NCI-H526 (cell line): ENCODE data around the gene EPHB2.

Experiments used
- DNase-seq, 2 experiments: peaks; one replicate each; lab custom pipeline; 2025; lab: John Stamatoyannopoulos, UW

Gene EPHB2

DNA sequence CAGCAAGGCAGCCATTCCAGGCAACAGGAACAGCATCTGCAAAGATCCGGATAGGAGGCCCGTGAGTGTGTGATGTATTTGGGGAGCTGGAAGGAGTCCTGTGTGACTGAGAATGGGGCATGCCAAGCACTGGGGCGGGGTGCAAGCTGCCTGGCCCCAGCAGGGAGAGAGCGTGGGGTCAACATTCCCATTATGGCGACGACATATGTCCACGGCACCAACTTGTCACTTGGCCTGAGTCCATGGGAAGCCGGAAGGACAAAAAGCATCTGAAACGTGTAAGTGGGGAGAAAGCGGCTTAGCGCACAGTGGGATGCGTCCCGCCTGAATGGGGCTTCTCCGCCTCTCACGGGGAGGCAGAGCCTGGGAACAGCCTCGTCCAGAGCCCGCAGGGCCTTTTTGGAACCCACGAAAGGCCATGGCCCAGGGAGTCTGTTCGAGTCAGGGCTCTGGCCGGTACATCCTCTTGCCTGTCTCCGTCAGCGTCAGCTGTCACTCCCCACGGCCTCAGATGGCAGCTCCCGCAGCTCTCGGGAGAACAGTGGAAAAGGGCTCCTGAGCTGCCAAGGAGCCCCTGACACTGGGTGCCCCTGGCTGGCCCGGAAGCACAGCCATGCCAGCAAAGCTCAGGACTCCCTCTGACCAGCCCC is 12.4 kb downstream of the EPHB2 start:
- no peak for DNase-seq

DNA sequence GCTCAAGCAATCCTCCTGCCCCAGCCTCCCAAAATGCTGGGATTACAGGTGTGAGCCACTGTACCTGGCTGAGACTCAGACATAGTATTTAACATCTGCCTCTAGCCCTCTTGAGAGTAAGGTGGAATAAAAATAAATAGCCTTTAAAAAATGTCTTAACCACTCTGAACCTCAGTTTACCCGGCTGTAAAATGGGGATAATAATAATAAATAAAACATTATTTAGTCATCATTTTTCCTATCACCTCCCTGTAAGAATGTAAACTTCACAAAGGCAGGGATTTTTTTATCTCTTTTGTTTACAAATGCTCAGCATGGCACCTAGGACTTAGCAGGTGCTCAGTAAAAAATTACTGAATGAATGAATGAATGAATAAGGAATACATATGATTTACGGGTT is 17.2 kb downstream of the EPHB2 start:
- DNase-seq = no peak

DNA sequence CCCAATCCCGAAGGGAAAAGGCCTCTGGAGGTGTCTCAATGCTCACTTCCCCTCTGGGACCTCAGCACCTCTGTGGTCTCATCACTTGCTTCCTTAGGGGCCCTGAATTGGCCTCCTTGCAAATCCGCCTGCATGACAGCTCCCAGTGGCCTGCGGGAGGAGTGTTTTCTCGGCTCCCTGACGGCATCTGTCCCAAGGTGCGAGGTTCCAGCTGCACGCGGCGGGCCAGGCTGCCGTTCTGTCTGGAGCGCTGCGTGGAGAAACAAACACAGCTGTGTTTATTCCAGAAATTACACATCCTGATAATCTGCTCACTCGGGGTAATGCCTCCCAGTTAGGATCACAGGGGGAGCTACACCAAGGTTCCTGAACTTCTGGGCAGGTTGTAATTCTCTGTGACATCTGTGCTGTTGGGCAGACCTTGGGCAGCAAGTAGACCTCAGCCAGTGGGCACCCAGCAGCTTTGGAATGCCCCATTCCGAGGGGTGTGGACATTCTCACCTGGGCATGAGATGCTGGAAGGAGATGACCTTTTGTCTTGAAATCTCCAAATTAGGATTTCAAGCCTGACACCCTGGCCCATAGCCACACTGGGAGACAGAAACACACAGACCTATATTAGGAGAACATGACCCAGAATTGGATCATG is 18.2 kb downstream of the EPHB2 start:
- DNase-seq = peak in 1 of 2 experiments; percentile 11

DNA sequence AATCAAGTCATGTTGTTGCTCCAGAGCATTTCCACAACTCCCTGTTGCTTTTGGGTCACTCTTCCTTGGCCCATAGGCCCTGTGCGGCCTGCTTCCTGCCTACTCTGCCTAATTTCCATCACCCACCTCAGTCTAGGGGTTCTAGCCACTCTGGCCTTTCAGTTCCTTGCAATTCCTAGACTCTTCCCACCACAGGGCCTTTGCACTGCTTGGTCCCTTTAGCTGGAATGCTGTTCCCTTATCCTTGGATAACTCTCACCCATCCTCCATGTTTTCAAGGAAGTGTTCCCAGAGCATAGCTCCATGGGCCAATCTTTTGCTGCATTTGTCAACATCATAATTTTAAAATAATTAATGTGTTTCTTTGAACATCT is 18.7 kb downstream of the EPHB2 start:
- DNase-seq = no peak

DNA sequence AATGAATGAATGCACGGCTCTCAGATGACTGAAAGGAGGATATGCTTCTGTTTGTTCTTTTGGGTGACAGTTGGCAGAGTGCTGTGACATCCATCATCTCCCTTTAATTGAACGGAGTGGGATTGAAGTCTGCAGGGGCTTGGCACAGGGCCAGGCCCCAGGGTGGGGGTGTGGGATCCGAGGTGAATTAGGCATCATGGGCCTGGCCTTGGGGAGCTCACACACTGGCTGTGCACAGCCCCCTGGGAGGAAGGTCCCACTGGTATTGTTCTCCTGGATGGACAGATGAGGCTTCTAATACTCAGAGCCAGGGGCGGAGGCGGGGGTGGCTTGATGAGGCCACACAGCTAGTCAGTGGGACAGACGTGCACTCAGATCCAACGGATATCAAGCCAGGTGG is 19.3 kb downstream of the EPHB2 start:
- no peak for DNase-seq

DNA sequence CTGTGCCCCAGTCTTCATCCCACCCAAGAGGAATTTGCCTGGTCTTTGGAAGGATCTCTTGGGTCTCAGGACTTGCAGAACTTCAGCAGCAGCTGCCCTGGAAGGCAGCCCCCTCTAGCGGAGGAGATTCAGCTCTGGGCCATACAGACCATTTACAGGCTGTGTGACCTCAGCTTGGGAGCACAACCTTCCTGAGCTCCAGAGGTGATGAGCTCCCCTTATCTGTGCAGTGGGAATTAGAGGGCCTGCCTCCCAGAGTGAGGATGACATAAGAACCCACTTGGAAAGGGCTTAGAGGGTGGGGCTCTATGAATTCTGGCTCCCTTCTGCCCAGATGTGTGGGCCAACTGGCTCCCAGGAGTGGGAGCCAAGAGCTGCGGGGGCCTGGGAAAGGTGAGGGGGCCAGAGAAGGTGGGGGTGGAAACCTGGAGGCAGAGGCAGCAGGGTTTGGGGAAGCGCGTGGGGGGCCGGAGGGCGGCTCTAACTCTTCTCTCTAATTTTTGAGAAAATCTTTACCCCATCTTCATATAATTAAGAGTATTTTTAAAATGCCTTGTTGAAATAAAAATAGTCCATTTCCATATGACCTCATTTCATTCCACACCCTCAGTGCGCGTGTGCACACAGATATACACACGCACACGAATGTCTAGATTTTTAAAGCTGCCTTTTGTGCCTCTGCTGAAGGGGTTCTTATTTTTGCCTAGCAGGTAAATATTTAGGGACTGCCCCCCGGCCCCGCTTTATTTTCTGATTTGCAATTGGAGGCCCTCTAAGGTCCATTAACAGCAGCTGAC is 21.5 kb downstream of the EPHB2 start:
- peak in 1 of 2 experiments; percentile 14 for DNase-seq

DNA sequence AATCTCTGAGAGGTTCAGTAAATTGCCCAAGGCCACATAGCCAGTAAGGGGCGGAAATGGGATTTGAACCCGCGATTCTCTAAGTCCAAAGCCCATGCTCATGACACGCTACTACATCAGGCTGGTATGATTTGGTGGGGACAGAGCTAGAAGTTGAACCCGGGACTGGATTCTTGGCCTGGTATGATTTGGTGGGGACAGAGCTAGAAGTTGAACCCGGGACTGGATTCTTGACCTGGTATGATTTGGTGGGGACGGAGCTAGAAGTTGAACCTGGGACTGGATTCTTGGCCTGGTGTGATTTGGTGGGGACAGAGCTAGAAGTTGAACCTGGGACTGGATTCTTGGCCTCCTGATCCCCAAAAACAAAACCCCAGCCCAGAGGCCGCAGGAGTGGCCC is 23.0 kb downstream of the EPHB2 start:
- no peak for DNase-seq

DNA sequence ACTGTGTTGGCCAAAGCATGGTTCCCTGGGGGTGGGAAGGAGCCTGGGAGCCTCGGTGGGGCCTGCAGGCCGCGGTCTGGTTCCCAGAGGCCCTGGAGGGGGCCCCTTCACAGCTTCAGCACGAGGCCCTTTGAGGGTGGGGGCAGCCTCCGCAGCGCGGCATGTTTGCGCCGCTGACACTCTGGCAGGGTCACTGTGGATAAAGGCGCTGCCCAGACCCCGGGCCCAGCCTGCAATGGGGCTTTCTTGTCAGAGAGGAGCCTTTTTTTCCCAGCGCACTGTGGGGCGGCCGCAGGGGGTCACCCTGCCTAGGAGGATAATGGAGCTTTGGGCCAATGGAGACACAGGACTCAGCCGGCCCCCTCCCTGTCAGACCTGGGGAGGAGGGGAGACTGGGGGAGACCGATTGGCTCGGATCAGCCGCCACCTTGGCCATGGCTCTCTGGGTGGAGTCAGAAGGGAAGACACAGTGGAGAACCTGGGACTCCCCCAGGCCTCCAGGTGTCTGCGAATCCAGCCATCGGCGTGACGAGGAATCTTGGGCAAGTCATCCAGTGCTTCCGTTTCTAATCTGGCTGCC is 26.0 kb downstream of the EPHB2 start:
- DNase-seq = no peak

DNA sequence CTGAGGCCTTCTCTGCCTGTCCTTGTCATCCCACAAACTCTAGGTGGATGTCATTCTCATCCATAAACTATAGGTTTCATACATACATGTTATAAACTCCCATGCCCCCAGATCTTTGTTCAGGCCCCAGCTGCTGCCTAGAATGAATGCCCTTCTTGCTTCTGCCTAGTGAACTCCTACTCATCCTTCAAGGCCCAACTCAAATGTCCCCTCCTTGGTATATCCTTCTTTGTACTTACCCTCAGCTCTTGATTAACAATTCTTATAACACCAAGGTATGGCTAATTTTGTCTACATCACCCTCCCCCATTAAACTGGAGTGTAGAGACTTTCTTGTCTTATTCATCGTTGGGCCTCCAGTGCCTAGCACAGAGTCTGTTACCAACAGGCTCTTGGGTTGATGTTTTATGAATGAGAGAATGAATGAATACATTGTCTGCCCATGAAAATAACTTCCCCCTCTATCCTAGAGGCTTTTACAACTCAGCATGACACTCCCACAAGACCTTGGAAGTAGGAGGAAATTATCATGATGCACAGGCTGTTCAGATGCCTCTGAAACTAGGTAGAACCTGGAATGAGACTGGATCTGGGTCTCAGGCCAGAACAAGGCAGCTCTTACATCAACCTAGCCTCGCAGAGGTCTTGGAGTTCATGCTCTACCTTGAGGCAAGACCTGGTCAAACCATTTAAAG is 26.9 kb downstream of the EPHB2 start:
- no peak for DNase-seq

DNA sequence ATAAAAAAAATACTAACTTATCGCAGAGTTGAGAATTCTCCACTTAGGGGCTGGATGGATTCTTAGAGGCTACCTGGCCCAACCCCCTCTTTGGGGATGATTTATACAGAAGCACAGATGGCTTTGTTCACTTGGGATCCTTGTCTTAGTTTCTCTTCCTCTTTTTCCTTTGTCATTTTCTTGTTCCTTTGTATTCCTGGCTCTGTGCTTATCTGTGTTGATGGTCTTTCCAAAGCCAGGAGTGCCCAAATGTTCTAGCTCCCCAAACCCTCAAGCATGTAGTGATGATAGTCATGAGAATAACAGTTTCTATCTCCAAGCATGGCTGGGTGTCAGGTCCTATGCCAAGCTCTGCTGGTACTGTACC is 27.4 kb downstream of the EPHB2 start:
- DNase-seq = no peak

DNA sequence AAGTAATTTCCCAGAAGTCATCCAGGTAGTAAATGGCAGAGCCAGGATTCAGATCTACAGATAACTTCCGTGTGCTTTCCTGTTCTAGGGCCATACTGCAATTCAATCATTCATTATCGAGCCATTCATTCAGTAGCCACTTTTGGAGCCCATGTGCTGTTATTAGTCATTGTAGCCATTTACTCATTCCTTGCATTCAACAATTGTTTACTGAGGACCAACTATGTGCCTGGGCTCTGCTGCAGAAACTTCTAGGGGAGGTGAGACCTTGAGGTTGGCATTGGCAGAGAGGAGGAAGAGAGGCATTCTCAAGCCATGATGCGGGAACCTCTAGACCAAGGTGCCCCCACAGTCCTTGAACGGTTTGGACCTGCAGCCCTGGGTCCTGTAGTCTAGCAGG is 27.9 kb downstream of the EPHB2 start:
- DNase-seq = no peak

DNA sequence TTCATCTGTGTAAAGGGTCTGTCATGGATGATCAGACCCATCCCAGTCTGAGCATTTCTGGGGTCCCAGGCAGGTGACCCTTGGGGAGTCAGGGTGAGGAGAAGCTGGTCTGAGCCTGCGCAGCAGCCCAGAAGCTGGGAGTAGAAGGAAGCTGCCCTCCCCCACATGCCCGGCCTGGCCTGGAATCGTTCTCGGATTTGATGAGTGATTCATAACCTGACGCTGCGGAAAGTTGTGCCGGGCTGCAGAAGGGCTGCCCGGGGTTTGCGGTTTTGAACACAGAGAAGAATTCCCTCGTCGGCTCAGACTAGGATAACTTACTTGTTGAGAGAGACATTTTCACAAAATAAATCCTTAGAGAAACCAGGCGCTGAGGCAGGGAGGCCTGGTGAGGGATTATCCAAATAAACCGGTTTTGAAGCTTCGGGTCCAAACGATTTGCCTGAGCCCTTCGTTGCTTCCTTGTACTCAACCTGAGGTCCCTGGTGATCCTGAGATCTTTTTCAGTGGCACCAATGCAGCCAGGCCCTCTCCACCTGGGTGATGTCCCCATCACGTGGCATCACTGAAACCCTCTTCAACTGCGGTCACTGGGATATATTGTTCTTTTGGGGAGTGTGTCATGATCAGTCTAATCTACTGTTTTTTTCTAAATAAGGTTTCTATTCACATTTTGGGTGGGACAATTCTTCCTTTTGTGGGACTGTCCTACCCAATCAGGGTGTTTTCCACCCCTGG is 29.2 kb downstream of the EPHB2 start:
- no peak for DNase-seq

DNA sequence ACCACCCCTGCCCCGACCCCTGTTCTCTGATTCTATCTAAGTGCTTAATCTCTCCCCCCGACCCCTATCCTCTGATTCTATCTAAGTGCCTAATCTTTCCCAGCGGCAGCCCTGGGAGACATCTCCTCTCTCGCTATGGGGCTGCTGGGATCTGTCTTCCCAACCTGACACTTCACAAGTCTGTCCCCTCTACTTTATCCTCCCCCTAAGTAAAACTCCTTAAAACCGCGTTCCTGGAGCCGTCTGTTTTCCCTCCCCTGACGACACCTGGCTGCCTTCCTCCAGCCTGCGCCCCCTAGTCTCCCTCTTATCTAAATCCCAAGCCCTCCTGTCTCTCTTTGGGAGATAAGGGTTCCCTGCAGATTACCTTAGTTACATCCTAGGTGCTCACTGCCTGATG is 30.5 kb downstream of the EPHB2 start:
- DNase-seq = no peak

DNA sequence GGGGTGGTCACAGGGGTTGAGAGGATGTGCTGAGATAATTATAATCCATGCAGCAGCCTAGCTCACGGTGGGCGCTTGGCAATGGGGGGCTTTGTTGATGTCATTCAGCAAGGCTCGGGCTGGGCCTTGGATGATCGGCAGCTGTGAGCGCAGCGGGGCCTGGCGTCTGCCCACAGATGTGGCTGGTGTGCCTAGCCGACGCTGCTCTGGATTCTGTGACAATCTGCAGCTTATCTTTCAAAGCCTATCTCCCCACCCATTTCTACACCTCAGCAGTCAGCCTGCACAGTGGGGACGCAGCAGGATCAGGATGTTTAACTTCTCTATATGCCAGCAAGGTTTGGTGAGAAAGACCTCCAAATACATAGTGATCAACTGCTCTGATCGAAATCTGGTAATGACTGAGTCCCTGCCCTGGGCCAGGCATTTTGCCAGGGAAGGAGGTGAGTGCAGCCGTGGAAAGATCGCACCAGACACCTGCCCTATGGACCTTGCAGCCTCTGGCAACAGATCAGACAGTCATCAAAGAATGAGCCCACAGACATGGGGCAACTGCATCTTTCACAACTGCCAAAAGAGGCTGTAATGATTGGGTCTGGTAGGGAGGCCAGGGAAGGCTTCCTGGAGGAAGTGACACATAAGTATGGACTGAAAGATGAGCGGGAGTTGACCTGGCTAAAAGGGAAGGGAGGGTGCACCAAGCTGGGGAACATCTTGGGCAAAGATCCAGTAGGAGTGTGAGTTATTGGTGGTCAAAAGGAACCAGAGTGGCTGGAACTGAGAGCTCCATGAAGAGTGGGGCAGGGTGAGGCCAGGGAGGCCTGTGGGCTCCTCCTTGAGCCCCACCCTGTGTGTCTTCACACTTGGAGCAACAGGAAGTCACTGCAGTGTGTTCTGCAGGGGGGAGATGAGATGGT is 35.3 kb downstream of the EPHB2 start:
- no peak for DNase-seq

DNA sequence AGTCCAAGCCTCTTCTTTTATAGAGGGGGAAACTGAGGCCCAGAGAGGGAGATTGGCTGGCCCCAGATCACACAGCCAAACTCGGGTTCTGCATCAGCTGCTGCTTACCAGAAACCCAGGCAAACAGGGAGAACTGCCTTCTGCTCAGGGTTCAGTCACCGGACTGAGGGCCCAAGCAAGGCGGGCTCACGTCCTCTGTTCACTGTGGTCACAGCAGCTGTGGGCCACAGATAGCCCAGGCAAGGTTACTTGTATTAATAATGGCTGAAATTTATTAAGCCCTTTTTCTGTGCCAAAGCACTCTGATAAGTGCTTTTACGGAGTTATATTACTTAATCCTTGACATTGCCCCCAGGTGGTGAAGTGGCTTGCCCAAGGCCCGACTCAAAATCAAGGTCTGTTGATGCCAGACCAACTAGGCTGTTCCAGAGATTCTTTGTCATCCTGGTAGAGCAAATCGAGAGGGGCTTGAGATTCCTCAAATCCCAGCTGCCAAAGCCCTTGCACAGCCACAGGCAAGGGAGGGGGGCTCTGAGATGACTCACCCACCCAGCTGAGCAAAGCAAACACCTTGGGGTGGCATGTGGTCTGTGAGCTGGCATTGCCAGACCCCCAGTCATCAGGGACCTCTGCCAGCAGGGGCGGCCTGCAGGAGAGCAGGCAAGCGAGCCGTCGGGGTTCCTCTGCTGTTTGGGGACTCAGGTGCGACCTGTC is 36.5 kb downstream of the EPHB2 start:
- DNase-seq = no peak

DNA sequence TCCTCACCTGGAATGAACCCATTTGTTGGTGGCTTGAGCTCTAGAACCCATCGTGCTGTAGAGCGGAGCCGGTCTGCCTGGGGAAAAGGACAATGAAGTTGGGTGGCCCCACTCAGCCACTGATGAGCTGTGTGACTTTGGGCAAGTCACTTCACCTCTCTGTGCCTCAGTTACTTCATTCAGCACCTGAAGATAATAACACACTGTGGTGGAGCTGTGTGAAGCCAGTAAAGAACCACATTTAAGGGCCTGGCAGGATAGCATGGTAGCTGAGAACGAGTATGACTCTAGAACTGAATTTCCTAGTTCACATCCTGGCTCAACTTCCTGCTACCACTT is 37.1 kb downstream of the EPHB2 start:
- DNase-seq = no peak

DNA sequence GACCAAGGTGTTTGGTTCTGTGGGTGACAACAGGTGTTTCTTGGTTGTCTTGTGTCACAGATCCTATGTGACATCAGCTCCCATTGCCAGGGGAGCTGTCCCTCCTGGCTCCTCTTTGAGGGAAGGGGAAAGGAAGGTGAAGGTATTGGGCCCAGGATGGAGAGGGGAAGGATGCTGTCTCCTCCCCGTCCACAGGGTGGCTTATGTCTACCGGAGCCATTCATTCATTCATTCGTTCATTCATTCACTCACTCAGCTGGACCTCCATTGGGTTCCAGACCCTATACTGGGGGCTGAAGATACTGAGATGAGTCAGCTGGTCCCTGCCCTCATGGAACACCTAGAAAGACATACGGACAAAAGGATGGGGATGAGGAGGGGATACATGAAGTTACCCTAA is 38.9 kb downstream of the EPHB2 start:
- DNase-seq = no peak

DNA sequence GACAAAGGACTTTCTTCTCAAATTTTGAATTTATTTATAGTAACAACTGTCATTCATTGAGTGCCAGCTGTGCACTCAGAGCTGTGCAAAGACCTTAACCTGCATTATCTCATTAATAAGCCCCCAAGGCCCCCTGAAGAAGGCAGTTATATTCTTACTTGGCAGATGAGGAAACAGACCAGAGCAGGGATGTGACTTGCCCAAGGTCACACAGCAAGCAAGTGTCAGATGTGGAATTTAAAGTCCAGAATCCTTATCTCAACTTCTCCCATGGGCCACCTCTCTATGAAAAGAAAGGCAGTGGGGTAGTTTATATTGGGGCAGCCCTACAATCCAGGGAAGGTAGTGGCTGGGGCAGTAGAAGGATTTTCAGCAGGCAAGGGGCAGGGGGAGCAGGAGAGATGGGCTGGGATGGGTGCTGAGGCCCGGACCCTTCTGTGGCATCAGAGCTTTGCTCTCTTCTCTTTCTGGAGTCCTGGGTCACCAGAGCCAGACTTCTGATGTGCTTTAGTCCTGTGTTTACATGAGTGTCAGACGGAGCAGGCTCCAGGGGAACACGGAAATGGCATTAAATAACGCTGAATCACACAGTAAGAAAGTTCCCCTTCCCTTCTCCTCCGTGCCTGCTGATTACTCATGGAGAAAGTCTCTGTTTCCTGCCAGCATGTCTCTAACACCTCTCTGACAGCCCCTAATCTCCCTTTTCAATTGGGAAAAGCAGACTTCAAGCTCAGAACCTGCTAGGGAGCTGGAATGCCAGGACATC is 39.5 kb downstream of the EPHB2 start:
- no peak for DNase-seq

DNA sequence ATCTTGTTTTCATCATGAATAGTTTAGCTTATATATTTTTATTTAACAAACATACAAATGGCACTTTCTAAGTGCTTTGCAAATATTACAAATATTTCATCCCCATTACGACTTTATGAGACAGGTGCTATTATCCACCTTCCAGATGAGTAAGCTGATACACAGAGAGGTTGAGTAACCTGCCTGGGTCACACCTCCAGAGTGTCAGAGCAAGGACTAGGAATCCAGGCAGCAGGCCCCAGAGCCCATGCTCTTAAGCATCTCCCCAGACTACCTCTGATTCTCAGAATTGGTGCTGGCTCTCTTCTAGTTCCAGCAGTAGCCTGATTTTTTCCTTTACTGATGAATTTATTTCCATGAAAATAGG is 40.0 kb downstream of the EPHB2 start:
- DNase-seq = no peak
